ENCODE measurements around the gene USP53. TPM values are rescaled to one million over a fixed set of nuclear protein-coding genes. Genes with fewer than 3 reads are reported as not detected.

USP53 gene
- total and polyA plus RNA-seq, 9 of the 15 experiments (the other 6 are each of a cell fraction or from before 2014, with no cell fraction given) = 2.9 to 9.6 (median 8.3) TPM

GRCh38 chr4:119228406-119228805, 15.9 kb downstream of the USP53 start:
- H3K27ac ChIP-seq (ENCODE audit: extremely low read depth, low read depth, low read length) = no peak overlapping the region
- no peak overlapping the region for H2AFZ ChIP-seq (ENCODE audit: low read depth, low read length)
- no peak overlapping the region for H3K4me3 ChIP-seq
- 70% methylated on average over 3 of the region's 3 CpGs for WGBS (ENCODE audit: insufficient coverage, low coverage, missing lambda C conversion rate)
- no peaks in the 10 kb centered on the region for H3K27me3 ChIP-seq (ENCODE audit: control insufficient read depth in 2 of 2, insufficient read depth in 2 of 2, low read length in 2 of 2)
- DNase-seq (ENCODE audit: extremely low read depth in 1 of 4, low spot score in 3 of 4) = no peak
- no peaks in the 10 kb centered on the region for H3K9me3 ChIP-seq (replicated peaks; ENCODE audit: control insufficient read depth, insufficient read depth, low read depth, low read length)
- in situ Hi-C loops (cut with MboI) = no loop called here
- ChIA-PET POLR2A (interaction anchor here (1.2 kb wide), 1 partner anchor 13 kb away, joined by 3 read pairs; no protein-coding TSS in a partner anchor), CTCF (ENCODE audit: low intra/inter-chr PET ratio) (no interaction called here)
- H3K9ac ChIP-seq (ENCODE audit: insufficient read depth in 1 of 2, low read depth in 2 of 2, low read length in 2 of 2) = no peak overlapping the region
- H3K9me1 ChIP-seq (ENCODE audit: control insufficient read depth, insufficient read depth, low read length) = no peaks in the 10 kb centered on the region
- peaks cover 0 to 2% of the 10 kb centered on the region in 2 experiments; a peak in 1 of 5 replicates for H3K4me1 ChIP-seq (replicated peaks in 1 of 2; ENCODE audit: control insufficient read depth in 2 of 2, insufficient read depth in 2 of 2, low read length in 2 of 2)
- no peaks in the 10 kb centered on the region; the same call in 2 of the 3 replicates for H3K79me2 ChIP-seq (ENCODE audit: control insufficient read depth, insufficient read depth, low read length)
- H3K36me3 ChIP-seq (ENCODE audit: control insufficient read depth, insufficient read depth, low read length) = no peaks in the 10 kb centered on the region
- BruUV-seq (replicated peaks) = no TSS peak
- no peaks in the 10 kb centered on the region for H4K20me1 ChIP-seq (replicated peaks; ENCODE audit: control insufficient read depth, insufficient read depth, low read length)
- intact Hi-C loops (cut with micrococcal nuclease) = no loop called here
- ATAC-seq = no peak
- H3K4me2 ChIP-seq (ENCODE audit: insufficient read depth, low read length) = no peak overlapping the region
- FAIRE-seq = no peak
- TF ChIP-seq TEAD2 (tag; IDR thresholded peaks at IDR 0.05) (no peak), ZNF436 (CRISPR knock-in tag; IDR thresholded peaks at IDR 0.05) (no peak), BCOR (IDR thresholded peaks at IDR 0.05) (no peak), KAT8 (IDR thresholded peaks at IDR 0.05; ENCODE audit: low read depth) (no peak), ZFPM2 (CRISPR knock-in tag; IDR thresholded peaks at IDR 0.05) (no peak), HINFP (tag; conservative IDR thresholded peaks at IDR 0.05; ENCODE audit: low read depth) (no peak)
